CD4-positive, alpha-beta T cell treated with Interleukin-4 for 1 hour (primary cell): ENCODE results near the gene TUBB4B.

Source experiments
- DNase-seq, 2 donors: peaks; one replicate each; pipeline ENCODE4 v3.0.0-alpha.2; 2020 to 2022

Gene TUBB4B

DNA sequence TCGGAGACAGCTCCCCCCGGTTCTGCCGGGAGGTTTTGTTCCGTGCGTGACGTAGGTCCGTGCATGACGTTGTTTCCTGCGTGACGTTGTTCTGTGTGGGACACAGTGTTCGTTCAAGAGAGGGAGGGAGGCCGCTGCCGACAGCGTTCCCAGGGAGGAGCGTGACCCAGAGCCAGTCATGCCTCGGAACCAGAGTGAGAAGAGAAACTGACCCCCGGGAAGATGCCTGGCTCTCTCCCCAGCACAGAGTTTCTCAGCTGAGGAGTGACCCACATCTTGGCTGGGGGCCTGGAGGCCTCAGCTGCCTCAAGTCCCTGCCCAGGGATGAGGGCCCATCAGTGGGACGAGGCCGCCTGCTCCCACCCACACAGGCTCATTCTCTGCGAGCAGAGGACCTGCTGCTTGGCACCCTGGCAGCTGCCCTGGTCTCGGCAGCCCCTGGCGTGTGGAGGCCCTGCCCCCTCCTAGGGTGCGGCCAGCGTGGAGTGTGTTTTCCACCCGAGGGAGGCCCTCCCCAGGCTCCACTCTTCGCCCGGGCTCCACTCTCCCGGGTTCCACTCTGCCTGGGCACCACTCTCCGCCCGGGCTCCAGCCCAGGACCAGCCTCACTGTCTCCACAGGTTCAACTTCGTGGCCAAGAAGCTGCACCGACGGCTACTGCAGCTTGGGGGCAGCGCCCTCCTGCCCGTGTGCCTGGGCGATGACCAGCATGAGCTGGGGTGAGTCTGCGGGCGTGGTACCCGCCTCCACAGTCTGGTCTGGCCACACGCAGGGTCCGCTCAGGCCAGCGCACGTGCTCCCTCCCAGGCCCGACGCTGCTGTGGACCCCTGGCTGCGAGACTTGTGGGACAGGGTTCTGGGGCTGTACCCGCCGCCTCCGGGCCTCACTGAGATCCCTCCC lies 27.7 kb upstream of the TUBB4B start:
- no peak for DNase-seq

DNA sequence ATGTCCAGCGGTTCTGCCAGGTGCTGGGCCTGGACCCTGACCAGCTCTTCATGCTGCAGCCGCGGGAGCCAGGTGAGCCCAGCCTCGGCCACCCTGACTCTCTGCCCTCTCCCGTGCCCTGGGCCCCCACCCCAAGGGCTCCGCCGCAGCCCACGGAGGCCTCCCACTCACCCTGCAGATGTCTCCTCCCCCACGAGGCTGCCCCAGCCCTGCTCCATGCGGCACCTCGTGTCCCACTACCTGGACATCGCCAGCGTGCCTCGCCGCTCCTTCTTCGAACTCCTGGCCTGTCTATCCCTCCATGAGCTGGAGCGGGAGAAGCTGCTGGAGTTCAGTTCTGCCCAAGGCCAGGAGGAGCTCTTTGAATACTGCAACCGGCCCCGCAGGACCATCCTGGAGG lies 26.5 kb upstream of the TUBB4B start:
- DNase-seq: no peak

- no peak for DNase-seq
Observed at GRCh38 chr9:137215196-137215986, 25.7 kb upstream of the TUBB4B start.

DNA sequence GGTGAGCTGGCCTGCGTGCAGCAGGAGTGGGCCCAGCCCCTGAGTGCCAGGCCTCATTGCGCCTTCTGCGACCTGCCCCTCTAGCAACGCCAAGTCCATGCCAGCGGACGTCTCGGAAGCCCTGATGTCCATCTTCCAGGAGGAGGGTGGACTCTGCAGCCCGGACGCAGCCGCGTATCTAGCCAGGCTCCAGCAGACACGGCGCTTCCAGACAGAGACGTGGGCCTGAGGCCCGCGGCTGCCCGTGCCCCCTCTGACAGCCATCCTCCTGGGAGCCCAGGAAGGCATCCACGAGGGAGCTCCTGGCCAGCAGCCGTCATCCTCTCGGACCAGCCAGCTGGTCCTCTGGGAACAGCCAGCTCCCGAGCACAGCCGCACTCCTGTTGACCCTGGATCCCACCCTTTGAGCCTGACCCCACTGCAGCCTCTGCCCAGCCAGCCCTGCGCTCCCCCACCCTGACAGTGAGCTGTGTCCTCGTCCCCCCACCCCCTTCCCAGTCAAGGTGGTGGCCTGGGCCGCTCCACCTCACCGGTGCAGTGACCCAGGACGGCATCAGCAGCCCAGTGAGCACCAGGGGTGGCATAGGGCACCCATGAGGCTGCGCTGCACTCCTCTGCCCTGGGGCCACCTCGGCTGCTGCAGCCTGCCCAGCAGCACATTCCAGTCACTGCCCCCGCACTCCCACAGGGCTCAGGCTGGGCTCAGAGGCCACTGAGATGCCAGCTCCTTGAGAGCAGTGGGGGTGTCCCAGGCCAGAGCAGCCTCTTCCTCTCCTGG lies 24.7 kb upstream of the TUBB4B start:
- DNase-seq: no peak

DNA sequence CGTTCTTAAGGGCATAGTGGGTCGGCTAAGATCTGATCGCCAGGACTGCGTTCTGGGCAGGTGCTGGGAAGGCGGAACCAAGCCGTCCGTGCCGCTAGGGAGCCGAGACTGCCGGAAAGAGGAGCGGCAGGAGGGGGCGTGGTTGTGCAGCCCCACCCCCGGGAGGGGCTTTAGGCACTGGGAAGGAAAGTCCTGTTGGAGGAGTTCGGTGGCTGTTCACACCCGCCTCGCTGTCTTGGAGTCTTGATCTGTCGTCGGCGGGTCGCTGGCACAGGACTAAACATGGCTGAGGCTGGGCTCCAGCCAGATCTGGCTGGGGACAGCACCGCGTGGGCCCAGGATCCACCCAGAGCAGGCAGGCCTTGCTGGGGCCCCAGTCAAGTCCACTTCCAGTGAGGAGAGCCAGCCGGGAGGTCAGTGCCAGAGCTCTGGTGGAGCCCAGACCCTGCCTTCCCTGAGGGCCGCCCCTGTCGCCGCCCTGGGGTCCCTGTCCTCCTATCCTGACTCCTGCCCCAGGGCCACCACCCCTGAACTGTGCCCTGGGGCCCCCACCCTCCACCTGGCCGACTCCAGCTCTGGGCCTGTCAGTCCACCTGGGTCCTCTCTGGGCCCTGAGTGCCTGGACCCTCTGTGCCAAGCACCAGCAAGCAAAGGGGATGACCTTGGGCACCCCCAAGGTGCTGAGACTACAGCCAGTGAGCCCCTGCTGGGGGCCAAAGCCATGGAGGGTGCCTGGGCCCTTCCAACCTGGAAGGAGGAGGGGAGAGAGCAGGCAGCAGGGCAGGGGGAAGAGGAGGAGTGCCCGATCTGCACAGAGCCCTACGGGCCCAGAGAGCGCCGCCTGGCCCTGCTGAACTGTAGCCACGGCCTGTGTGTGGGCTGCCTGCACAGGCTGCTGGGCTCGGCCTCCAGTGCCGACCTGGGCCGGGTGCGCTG lies 23.5 kb upstream of the TUBB4B start:
- no peak for DNase-seq

DNA sequence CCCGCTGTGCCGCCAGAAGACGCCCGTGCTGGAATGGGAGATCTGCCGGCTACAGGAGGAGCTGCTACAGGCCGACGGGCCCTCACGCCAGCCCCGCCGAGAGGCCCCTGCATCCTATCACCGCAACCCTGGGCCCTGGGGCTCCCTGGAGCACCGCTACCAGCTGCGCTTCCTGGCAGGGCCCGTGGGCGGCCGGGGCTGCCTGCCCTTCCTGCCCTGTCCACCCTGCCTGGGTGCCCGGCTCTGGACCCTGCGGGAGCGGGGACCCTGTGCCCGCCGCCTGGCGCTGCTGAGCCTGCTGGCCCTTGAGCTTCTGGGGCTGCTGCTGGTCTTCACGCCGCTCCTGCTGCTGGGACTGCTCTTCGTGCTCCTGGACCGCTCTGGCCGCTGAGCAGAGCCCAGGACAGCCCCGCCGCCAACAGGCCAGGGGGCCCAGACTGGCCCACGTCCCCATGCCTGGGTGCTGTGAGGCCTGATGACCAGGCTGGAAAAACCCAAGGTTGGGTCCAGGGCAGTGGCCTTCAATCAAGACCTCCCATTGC lies 22.8 kb upstream of the TUBB4B start:
- no peak for DNase-seq

DNA sequence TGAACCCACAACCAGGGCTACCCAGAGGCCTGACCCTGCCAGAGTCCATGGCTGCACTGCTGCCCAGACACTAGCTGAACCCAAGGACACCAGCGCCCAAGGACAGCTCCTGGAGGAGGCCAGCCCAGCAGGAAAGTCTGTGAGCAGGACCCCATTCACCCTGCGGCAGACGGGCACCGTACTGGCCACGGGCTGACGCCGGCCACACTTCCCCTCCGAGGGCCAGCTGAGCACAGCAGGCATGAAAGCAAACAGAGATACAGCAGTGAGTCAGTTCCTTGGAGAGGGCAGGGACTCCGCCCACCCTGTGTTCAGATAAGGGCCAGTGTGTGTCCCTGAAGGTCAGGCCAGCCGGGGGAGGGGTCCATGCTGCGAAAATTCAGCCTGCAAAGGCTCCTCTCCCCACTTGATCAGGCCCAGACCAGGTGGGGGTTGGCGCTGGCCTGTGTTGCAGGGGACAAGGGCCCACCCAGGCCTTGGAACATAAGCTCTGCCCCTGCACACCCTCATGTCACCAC lies 22.3 kb upstream of the TUBB4B start:
- DNase-seq: no peak

DNA sequence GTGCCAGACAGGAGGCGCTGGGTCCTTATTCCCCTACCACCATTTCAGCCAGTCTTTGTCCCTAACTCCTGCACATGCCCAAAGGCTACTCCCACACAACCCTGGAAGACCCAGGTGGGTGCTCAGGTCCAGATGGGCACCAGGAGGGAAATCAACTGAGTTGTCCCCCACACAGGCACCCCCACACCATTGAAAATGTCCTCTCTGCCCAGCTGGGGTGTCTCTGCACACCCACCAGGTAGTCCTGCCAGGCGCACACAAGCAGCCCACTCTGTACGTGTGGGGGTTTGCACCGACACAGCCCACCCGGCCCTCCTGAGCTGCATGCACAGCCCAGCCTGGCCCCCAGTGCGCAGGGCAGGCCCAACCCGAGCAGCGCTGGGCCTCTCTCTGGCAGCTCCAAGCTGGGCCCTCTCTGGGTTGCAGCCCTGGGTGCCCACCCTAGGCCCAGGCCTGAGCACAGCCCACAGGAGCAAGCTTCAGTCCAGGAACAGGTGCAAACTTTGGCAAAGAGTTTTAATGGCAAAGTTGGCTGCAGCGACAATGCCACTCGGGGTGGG lies 21.2 kb upstream of the TUBB4B start:
- DNase-seq: no peak

DNA sequence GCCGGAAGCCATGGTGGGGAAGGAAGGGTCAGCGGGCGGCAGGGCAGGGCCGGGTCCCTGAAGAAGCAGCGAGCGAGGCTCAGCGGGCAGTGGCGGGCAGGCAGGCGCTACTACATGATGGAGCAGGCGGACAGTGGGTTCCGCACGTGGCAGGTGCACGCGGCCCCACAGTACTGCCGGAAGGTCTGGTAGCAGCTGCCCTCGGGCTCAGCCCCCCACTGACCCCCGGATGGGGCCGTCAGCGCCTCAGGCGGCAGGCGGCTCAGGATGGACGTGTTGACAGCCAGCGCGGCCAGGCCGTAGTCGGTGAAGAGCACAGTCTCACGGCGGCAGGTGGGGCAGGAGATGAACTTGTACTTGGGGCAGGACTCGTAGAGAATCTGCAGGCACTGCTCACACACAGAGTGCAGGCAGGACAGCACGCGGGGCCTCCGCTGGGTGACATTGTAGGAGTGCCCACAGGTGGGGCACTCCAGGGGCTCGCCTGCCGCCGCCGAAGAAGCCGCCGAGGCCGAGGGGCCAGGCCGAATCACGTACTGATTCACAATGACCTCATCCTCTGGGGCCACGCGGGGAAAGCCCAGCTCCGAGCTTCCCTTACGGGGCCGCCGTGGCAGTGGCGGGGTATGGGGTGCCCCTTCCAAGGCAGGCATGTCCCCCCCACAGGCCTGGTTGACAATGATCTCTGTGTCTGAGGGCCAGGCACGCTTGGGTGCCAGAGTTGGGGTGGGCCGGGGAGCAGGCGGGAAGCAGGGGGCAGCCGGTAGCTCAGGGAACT lies 20.6 kb upstream of the TUBB4B start:
- DNase-seq: no peak

GRCh38 chr9:137221095-137221505 lies 20.0 kb upstream of the TUBB4B start:
- no peak for DNase-seq

GRCh38 chr9:137221506-137222111 lies 19.5 kb upstream of the TUBB4B start:
- DNase-seq: peak in 1 of 2 donors; percentile 28

DNA sequence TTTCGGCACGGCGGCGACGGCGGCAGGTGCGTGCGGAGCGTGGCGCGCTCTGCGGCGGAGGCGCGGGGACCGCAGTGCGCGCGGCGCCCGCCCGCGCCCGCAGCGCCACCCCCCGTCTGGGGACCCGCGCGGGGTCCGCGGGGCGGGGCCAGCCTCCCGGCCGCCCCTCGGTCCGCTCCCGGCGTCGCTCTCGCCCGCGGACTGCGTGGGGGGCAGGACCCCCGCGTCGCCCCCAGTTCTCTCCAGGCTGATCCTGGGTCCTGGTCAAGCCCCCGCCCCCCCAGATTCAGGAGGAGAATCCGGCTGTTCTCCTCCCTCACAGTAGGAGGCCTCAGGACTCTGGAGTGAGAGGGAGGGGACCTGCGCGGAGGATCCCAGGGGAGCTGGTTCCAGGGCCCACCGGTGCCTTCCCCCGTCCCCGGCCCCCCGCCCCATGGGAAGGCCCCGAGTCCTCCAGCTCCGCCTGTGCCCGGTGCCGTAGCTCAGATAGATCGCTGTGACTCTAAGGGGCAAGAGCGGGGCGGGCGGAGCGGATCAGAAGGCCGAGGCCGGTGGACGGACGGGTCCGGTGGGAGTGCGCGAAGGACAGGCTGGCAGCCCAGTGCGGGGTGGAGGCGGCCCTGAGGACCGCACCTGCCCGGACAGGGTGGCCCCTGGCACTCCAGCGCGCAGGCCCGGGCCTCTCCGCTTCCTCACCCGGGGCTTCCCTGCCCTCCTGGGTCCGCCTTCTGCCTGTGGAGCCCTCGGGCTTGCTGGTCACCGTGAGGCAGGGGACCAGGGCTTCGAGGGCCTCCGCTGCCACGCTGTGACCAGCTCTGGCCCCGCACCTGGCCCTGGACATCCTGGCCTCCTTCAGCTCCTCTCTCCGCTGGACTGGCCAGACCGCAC lies 18.7 kb upstream of the TUBB4B start, which contains the start of gene RNF208:
Gene RNF208, minus strand, starts transcription at position 51 of the 888 bp plus-strand sequence. CDS start 1,028 bp downstream, outside the sequence.
- DNase-seq: peak in 1 of 2 donors; percentile 8

GRCh38 chr9:137223078-137223970 lies 17.8 kb upstream of the TUBB4B start:
- peak; percentile 99 to 100 for DNase-seq

- peak in 1 of 2 donors; percentile 11 for DNase-seq
Observed at GRCh38 chr9:137224830-137225694, 16.0 kb upstream of the TUBB4B start, which contains the start of gene CYSRT1. CYSRT1 (plus strand) TSS chr9:137225174; CDS start chr9:137225622, 448 bp downstream.

GRCh38 chr9:137225699-137226331 lies 15.3 kb upstream of the TUBB4B start:
- DNase-seq: no peak
